ENCODE data around the gene DNAJC21. TPM values are rescaled to one million over a fixed set of nuclear protein-coding genes. Genes with fewer than 3 reads are reported as not detected.

Gene DNAJC21
- total RNA-seq, 2 donors from 2014 or later = 49.6 to 53.5 TPM

GRCh38 chr5:34976347-34976746 is 47.0 kb downstream of the DNAJC21 start:
- H3K27ac Mint-ChIP-seq = no peak overlapping the region
- Histone ChIP-seq H3K4me3 (ENCODE audit: low read length) (no peak overlapping the region), H3K27ac (ENCODE audit: low read depth, low read length) (no peak overlapping the region), H3K9ac (ENCODE audit: extremely low read depth, low read length, poor library complexity, severe bottlenecking) (no peak overlapping the region), H3K4me1 (ENCODE audit: control insufficient read depth, insufficient read depth, low read length) (no peaks in the 10 kb centered on the region), H3K36me3 (ENCODE audit: control insufficient read depth, insufficient read depth, low read length) (no peaks in the 10 kb centered on the region), H3K27me3 (ENCODE audit: control insufficient read depth, insufficient read depth, low read length, poor library complexity, severe bottlenecking) (no peaks in the 10 kb centered on the region), H3K9me3 (ENCODE audit: control insufficient read depth, low read length) (no peaks in the 10 kb centered on the region)
- TF ChIP-seq CTCF (conservative IDR thresholded peaks at IDR 0.05) = no peak
- no peak overlapping the region for H3K4me3 Mint-ChIP-seq
- DNase-seq = no peak
- no peaks in the 10 kb centered on the region for H3K36me3 Mint-ChIP-seq (ENCODE audit: low read depth)
- 81 to 87% methylated on average over 5 of the region's 5 CpGs for WGBS, 2 experiments (ENCODE audit: insufficient coverage in 1 of 2, insufficient read length in 1 of 2)
- H3K9me3 Mint-ChIP-seq = peaks cover 8% of the 10 kb centered on the region
- H3K4me1 Mint-ChIP-seq = no peaks in the 10 kb centered on the region
- no peaks in the 10 kb centered on the region for H3K27me3 Mint-ChIP-seq (ENCODE audit: insufficient read depth)

- Histone ChIP-seq H3K27ac (ENCODE audit: low read depth, low read length) (no peak overlapping the region), H3K4me1 (ENCODE audit: control insufficient read depth, insufficient read depth, low read length) (no peaks in the 10 kb centered on the region), H3K27me3 (ENCODE audit: control insufficient read depth, insufficient read depth, low read length, poor library complexity, severe bottlenecking) (no peaks in the 10 kb centered on the region), H3K4me3 (ENCODE audit: low read length) (no peak overlapping the region), H3K9me3 (ENCODE audit: control insufficient read depth, low read length) (peaks cover 15% of the 10 kb centered on the region), H3K36me3 (ENCODE audit: control insufficient read depth, insufficient read depth, low read length) (no peaks in the 10 kb centered on the region), H3K9ac (ENCODE audit: extremely low read depth, low read length, poor library complexity, severe bottlenecking) (no peak overlapping the region)
- TF ChIP-seq CTCF (conservative IDR thresholded peaks at IDR 0.05) = no peak
- Mint-ChIP-seq H3K4me1 (no peaks in the 10 kb centered on the region), H3K27me3 (ENCODE audit: insufficient read depth) (no peaks in the 10 kb centered on the region), H3K36me3 (ENCODE audit: low read depth) (peaks cover 3% of the 10 kb centered on the region), H3K9me3 (peaks cover 25% of the 10 kb centered on the region), H3K27ac (no peak overlapping the region), H3K4me3 (no peak overlapping the region)
- WGBS, 2 experiments (ENCODE audit: insufficient coverage in 1 of 2, insufficient read length in 1 of 2) = 88 to 90% methylated on average over 1 of the region's 2 CpGs
- DNase-seq = no peak
Observed at GRCh38 chr5:34977934-34978613, 48.7 kb downstream of the DNAJC21 start.

- no peaks in the 10 kb centered on the region for H3K4me1 ChIP-seq (ENCODE audit: control insufficient read depth, insufficient read depth, low read length)
- no peak overlapping the region for H3K27ac ChIP-seq (ENCODE audit: low read depth, low read length)
- H3K9ac ChIP-seq (ENCODE audit: extremely low read depth, low read length, poor library complexity, severe bottlenecking) = no peak overlapping the region
- no peaks in the 10 kb centered on the region for H3K36me3 ChIP-seq (ENCODE audit: control insufficient read depth, insufficient read depth, low read length)
- peaks cover 3% of the 10 kb centered on the region for H3K36me3 Mint-ChIP-seq (ENCODE audit: low read depth)
- WGBS, 2 experiments (ENCODE audit: insufficient coverage in 1 of 2, insufficient read length in 1 of 2) = 81% methylated on average over 4 of the region's 4 CpGs; no CpG with 5 or more reads in 1 of the 2 experiments
- H3K9me3 ChIP-seq (ENCODE audit: control insufficient read depth, low read length) = peaks cover 19% of the 10 kb centered on the region
- H3K27ac Mint-ChIP-seq = no peak overlapping the region
- no peak for TF ChIP-seq CTCF (conservative IDR thresholded peaks at IDR 0.05)
- no peaks in the 10 kb centered on the region for H3K27me3 Mint-ChIP-seq (ENCODE audit: insufficient read depth)
- no peak overlapping the region for H3K4me3 Mint-ChIP-seq
- H3K4me1 Mint-ChIP-seq = no peaks in the 10 kb centered on the region
- H3K4me3 ChIP-seq (ENCODE audit: low read length) = no peak overlapping the region
- H3K9me3 Mint-ChIP-seq = peaks cover 27% of the 10 kb centered on the region
- no peak for DNase-seq
- no peaks in the 10 kb centered on the region for H3K27me3 ChIP-seq (ENCODE audit: control insufficient read depth, insufficient read depth, low read length, poor library complexity, severe bottlenecking)
Observed at GRCh38 chr5:34978681-34979080, 49.3 kb downstream of the DNAJC21 start.

All from endodermal cell (in vitro differentiated cells).